Right cardiac atrium (tissue), 5 donors: ENCODE data around the gene ALDH3B2. TPM values are rescaled to one million over a fixed set of nuclear protein-coding genes. Genes with fewer than 3 reads are reported as not detected.

Experiments used
- ATAC-seq, 2 donors: fragments of 200-7000 bp; cut with Tn5 transposase; one replicate each; pipeline versions ENCODE4 v1.8.0 to v1.9.1; 2020; ENCODE audit warnings: moderate library complexity in 2 of 2, mild to moderate bottlenecking in 1 of 2
- DNase-seq, 3 donors: peaks; one replicate each; pipeline ENCODE4 v3.0.0-alpha.2; 2020
- H3K27ac ChIP-seq: one replicate; pipeline ENCODE4 v1.5.1; 2013; ENCODE audit warnings: mild to moderate bottlenecking, low read length, control low read depth, moderate library complexity
- H3K27me3 ChIP-seq: one replicate; pipeline ENCODE4 v1.6.1; 2013; ENCODE audit not compliant: control insufficient read depth, insufficient read depth
- H3K4me1 ChIP-seq: one replicate; pipeline ENCODE4 v1.6.1; 2013; ENCODE audit warnings: low read length; ENCODE audit not compliant: control insufficient read depth, insufficient read depth
- H3K4me3 ChIP-seq: one replicate; pipeline ENCODE4 v1.5.1; 2013; ENCODE audit warnings: low read length, control low read depth
- H3K9me3 ChIP-seq: one replicate; pipeline ENCODE4 v1.6.1; 2013; ENCODE audit warnings: low read length; ENCODE audit not compliant: control insufficient read depth
- WGBS: extraction: QIAGEN DNeasy Blood & Tissue Kit; methylation state at CpG from one replicate; pipeline ENCODE4 v1.1.7; 2013; 5-methylcytosine and 5-hydroxymethylcytosine counted together
- intact Hi-C, 4 donors: fragments of 100-400 bp; cut with DNase I; formaldehyde crosslinking; loops; one replicate each; pipeline versions ENCODE4 v1.11.0 to v1.14.0; 2022 to 2023
- polyA plus RNA-seq: library from polyadenylated mRNA; stranded (reverse); fragments of 200-250 nt; gene quantifications from one replicate; pipeline ENCODE4 v1.2.3, GENCODE V29; 2013
- total RNA-seq, 4 donors: library from RNA; stranded (reverse); fragmentation: NEBNext Ultra II Directional; extraction: Animal tissue kit (Norgen Biotek cat#: 25700); gene quantifications; one replicate each; pipeline ENCODE4 v1.2.1, GENCODE V29; 2021
- donor health status: healthy with polysubstance abuse.
- donor health status: DM: no; HTN: yes; CAD: no.
- donor health status: DM: no; HTN: no; CAD: no.
- donor health status: DM: no; HTN: yes; CAD: no; lungs with severe emphysema.
- donor health status: DM: yes; HTN: yes; CAD: no.

Gene ALDH3B2
- total and polyA plus RNA-seq, 5 donors: not detected

GRCh38 chr11:67615728-67616430, 58.5 kb downstream of the ALDH3B2 start:
- peak; percentile 1 to 3 for ATAC-seq

DNA sequence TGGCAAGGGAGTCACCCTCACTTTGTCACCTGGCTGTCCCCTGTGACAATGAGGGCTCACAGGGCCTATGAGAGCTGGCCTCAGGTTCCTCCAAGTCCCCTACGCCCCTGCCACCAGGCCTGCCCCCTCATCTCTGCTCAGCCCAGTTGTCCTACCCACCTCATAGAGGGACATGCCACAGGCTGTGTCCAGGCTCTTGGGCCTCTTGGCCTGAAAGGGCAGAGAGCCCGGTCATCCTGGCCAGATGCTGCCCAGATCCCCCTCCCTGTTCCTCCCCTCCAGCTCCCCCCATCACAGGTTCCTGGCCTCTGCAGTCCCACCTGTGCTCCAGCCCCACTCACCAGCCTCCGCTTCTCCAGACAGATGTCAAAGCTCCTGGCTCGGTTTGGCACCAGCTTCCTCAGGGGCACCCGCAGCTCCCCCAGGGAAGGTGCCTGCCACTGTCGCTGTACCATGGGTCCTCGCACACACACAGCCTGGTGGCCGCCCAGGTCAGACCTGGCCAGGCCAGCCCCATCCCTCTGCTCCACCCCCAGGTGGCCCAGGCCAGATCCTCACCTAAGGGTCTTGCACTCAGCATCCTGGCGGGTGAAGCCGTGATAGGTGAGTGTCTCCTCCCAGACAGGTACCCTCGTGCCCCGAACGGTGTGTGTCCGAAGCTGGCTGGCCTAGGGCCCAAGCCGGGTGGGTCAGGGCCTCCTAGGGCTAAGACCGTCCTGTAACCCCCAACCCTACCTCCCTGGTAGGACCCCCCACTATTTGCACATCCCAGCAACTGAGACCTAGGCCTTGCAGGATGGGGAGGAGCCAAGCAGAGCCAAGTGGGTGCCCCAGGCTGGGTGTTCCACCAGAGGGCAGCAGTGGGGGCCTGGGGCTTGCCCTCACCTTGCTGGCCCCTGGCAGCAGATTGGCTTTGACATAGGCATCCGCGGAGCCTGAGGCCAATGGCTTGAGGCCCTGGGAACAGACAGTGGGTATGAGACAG, 59.4 kb downstream of the ALDH3B2 start:
- Histone ChIP-seq H3K9me3 (no peaks in the 10 kb centered on the region), H3K27me3 (no peaks in the 10 kb centered on the region), H3K4me3 (no peak overlapping the region), H3K27ac (no peak overlapping the region), H3K4me1 (no peaks in the 10 kb centered on the region)
- ATAC-seq (peak; percentile 20 to 23), DNase-seq (peak; percentile 45 to 75 (median 68))
- intact Hi-C loops: no loop called here
- 80% methylated on average over 18 of the region's 18 CpGs for WGBS

More at GRCh38 chr11:67615728-67616430, 58.5 kb downstream of the ALDH3B2 start:
- no peak overlapping the region for H3K4me3 ChIP-seq
- no peaks in the 10 kb centered on the region for H3K4me1 ChIP-seq
- H3K9me3 ChIP-seq: no peaks in the 10 kb centered on the region
- H3K27me3 ChIP-seq: no peaks in the 10 kb centered on the region
- H3K27ac ChIP-seq: no peak overlapping the region
- peak in 2 of 3 donors; percentile 12 to 41 for DNase-seq
- intact Hi-C loops: no loop called here
- WGBS: 25% methylated on average over 34 of the region's 34 CpGs

GRCh38 chr11:67613960-67614715, 60.3 kb downstream of the ALDH3B2 start:
- no peaks in the 10 kb centered on the region for H3K4me1 ChIP-seq
- no peaks in the 10 kb centered on the region for H3K9me3 ChIP-seq
- H3K4me3 ChIP-seq: no peak overlapping the region
- H3K27ac ChIP-seq: peak overlapping the region; percentile 22
- ATAC-seq (peak; percentile 10 to 46), DNase-seq (peak; percentile 62 to 88 (median 87))
- no peaks in the 10 kb centered on the region for H3K27me3 ChIP-seq
- 16% methylated on average over 23 of the region's 23 CpGs for WGBS
- intact Hi-C loops: no loop called here

DNA sequence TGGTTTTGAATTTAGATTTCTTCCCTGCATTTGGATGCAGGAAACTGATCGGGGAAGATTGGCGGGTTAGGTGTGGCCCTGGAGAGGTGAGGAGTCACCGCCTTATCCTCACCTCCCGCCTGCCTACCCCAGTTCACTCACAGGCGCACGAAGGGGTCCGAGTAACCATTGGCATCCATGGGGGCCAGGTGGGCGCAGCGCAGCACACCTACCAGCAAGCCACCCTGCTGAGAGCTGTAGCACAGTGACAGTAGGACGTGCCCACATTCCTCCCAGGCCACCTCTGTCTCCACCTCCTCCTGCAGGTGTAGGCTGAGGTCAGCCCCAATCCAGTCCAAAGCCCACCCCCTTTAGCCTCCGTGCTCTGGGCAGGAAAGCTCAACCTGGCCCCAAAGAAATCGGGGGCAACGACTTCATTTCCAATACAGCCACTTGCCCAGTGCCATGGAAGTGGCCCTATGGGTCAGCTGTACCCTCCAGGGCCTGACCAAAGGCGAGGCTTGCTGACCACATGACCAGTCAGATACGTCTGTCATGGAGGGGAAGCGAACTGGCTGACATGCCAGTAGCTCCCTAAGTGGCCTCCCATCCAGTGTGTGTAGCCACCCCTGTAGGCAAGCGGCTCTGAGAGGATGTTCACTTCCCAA, 61.0 kb downstream of the ALDH3B2 start:
- DNase-seq: peak in 2 of 3 donors; percentile 28 to 51
- intact Hi-C loops: no loop called here
- H3K4me3 ChIP-seq: no peak overlapping the region
- H3K27ac ChIP-seq: no peak overlapping the region
- H3K4me1 ChIP-seq: no peaks in the 10 kb centered on the region
- H3K27me3 ChIP-seq: no peaks in the 10 kb centered on the region
- H3K9me3 ChIP-seq: no peaks in the 10 kb centered on the region
- 82% methylated on average over 17 of the region's 17 CpGs for WGBS
- peak in 1 of 2 donors; percentile 1 for ATAC-seq

GRCh38 chr11:67612751-67613150, 61.7 kb downstream of the ALDH3B2 start:
- WGBS: 88% methylated on average over 13 of the region's 13 CpGs
- DNase-seq: peak in 1 of 3 donors; percentile 65

More at GRCh38 chr11:67612751-67613150, 61.7 kb downstream of the ALDH3B2 start:
- H3K27me3 ChIP-seq: no peaks in the 10 kb centered on the region
- H3K4me1 ChIP-seq: no peaks in the 10 kb centered on the region
- no peaks in the 10 kb centered on the region for H3K9me3 ChIP-seq
- no peak for ATAC-seq
- intact Hi-C loops: no loop called here
- no peak overlapping the region for H3K27ac ChIP-seq
- H3K4me3 ChIP-seq: no peak overlapping the region

Other genes starting within 250 kb of the ALDH3B2 start
- gene RPS6KB2, start 246.1 kb downstream of the ALDH3B2 start, total RNA-seq: 10 to 100 TPM; 29.0 to 31.3 (median 29.5) TPM
- 39.6 TPM for gene RPS6KB2, start 246.1 kb downstream of the ALDH3B2 start, polyA plus RNA-seq
- 1 to 10 TPM; 1.2 to 3.4 (median 1.9) TPM for gene PTPRCAP, start 236.9 kb downstream of the ALDH3B2 start, total RNA-seq
- 1.6 TPM for gene PTPRCAP, start 236.9 kb downstream of the ALDH3B2 start, polyA plus RNA-seq
- 10 to 100 TPM; 23.5 to 38.2 (median 29.6) TPM for gene CORO1B, start 231.1 kb downstream of the ALDH3B2 start, total RNA-seq
- gene CORO1B, start 231.1 kb downstream of the ALDH3B2 start, polyA plus RNA-seq: 20.8 TPM
- not detected for gene GPR152, start 221.9 kb downstream of the ALDH3B2 start, total RNA-seq
- gene GPR152, start 221.9 kb downstream of the ALDH3B2 start, polyA plus RNA-seq: not detected
- gene CABP4, start 219.3 kb downstream of the ALDH3B2 start, total RNA-seq: 1 to 10 TPM; 1.1 to 1.8 (median 1.5) TPM
- gene CABP4, start 219.3 kb downstream of the ALDH3B2 start, polyA plus RNA-seq: 0.81 TPM
- 10 to 100 TPM; 61.7 to 78.2 (median 65.4) TPM for gene TMEM134, start 205.4 kb downstream of the ALDH3B2 start, total RNA-seq
- gene TMEM134, start 205.4 kb downstream of the ALDH3B2 start, polyA plus RNA-seq: 82.3 TPM
- 10 to 100 TPM; 50.8 to 64.5 (median 64.2) TPM for gene AIP, start 191.6 kb downstream of the ALDH3B2 start, total RNA-seq
- gene AIP, start 191.6 kb downstream of the ALDH3B2 start, polyA plus RNA-seq: 74.2 TPM
- 10 to 100 TPM; 19.4 to 26.3 (median 24.1) TPM for gene PITPNM1, start 169.3 kb downstream of the ALDH3B2 start, total RNA-seq
- 13.7 TPM for gene PITPNM1, start 169.3 kb downstream of the ALDH3B2 start, polyA plus RNA-seq
- gene CDK2AP2, start 166.5 kb downstream of the ALDH3B2 start, total RNA-seq: 10 to 100 TPM; 31.5 to 52.7 (median 49.9) TPM
- gene CDK2AP2, start 166.5 kb downstream of the ALDH3B2 start, polyA plus RNA-seq: 65.2 TPM
- gene CABP2, start 151.2 kb downstream of the ALDH3B2 start, total RNA-seq: not detected
- gene CABP2, start 151.2 kb downstream of the ALDH3B2 start, polyA plus RNA-seq: not detected
- 100 to 1,000 TPM; 323 to 411 (median 377) TPM for gene GSTP1, start 90.8 kb downstream of the ALDH3B2 start, total RNA-seq
- gene GSTP1, start 90.8 kb downstream of the ALDH3B2 start, polyA plus RNA-seq: 501 TPM
- 100 to 1,000 TPM; 375 to 462 (median 435) TPM for gene NDUFV1, start 67.7 kb downstream of the ALDH3B2 start, total RNA-seq
- gene NDUFV1, start 67.7 kb downstream of the ALDH3B2 start, polyA plus RNA-seq: 380 TPM
- gene NUDT8, start 44.7 kb downstream of the ALDH3B2 start, total RNA-seq: 100 to 1,000 TPM in 1 of 4 donors, 10 to 100 TPM in 3; 45.6 to 105 (median 79.6) TPM
- gene NUDT8, start 44.7 kb downstream of the ALDH3B2 start, polyA plus RNA-seq: 121 TPM
- not detected for gene TBX10, start 34.9 kb downstream of the ALDH3B2 start, total RNA-seq
- gene TBX10, start 34.9 kb downstream of the ALDH3B2 start, polyA plus RNA-seq: not detected
- not detected for gene ACY3, start 23.9 kb downstream of the ALDH3B2 start, total RNA-seq
- gene ACY3, start 23.9 kb downstream of the ALDH3B2 start, polyA plus RNA-seq: not detected